Measurements from ENCODE around the gene ATP9A.
"Not testable (repeated sequence)": the region's sequence is repeated elsewhere in the genome, so short reads cannot be mapped to it uniquely, and the experiment has no call there.

ATP9A gene

GRCh38 chr20:51799401-51799860 lies 31.2 kb upstream of the ATP9A start:
- Histone ChIP-seq H3K27me3 (peaks cover 0 to 12% (median 0%) of the 10 kb centered on the region in 11 experiments; a peak in 1 of 22 replicates), H3K9me3 (replicated peaks in 1 of 11) (no peaks in the 10 kb centered on the region), H3K9ac (no peak overlapping the region; a peak in 1 of 22 replicates), H3K4me2 (peak overlapping the region; percentile 82 to 99 (median 95)), H3K4me1 (peaks cover 11 to 49% (median 28%) of the 10 kb centered on the region in 10 experiments), H4K20me1 (no peaks in the 10 kb centered on the region), H3K4me3 (peak overlapping the region in 5 of 10 experiments; percentile 68 to 82 (median 78); a peak in 7 of 20 replicates), H3K27ac (peak overlapping the region in 2 of 11 experiments; percentile 7 to 36; a peak in 3 of 22 replicates), H3K36me3 (no peaks in the 10 kb centered on the region)
- TF ChIP-seq Cebpa-rat (IDR thresholded peaks at IDR 0.05): no peak

GRCh38 chr20:51797357-51798025 lies 29.3 kb upstream of the ATP9A start:
- Histone ChIP-seq H3K4me3 (no peak overlapping the region), H4K20me1 (no peaks in the 10 kb centered on the region), H3K27ac (no peak overlapping the region), H3K4me1 (peaks cover 11 to 45% (median 27%) of the 10 kb centered on the region in 10 experiments), H3K4me2 (no peak overlapping the region), H3K9ac (no peak overlapping the region), H3K36me3 (no peaks in the 10 kb centered on the region; a peak in 1 of 22 replicates), H3K27me3 (peaks cover 0 to 12% (median 0%) of the 10 kb centered on the region in 11 experiments; a peak in 1 of 22 replicates), H3K9me3 (replicated peaks in 1 of 11) (no peaks in the 10 kb centered on the region)
- no peak for TF ChIP-seq Cebpa-rat (IDR thresholded peaks at IDR 0.05)

DNA sequence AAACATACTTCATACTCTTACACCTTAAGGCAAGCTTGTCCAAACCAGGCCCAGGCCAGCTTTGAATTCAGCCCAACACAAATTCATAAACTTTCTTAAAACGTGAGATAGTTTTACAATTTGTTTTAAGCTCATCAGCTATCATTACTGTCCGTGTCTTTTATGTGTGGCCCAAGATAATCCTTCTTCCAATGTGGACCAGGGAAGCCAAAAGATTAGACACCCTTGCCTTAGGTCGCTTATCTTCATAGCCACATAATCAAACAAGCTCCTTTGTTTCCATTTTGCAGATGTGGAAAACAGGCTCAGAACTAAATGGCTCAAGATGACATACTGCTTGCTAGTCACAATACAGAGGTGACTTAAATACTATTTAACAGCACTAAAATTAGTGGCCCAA lies 28.1 kb upstream of the ATP9A start:
- no peak overlapping the region for H3K9ac ChIP-seq

GRCh38 chr20:51792960-51793359 lies 24.8 kb upstream of the ATP9A start:
- H3K4me2 ChIP-seq: peak overlapping the region in 1 of 11 experiments; percentile 8; a peak in 1 of 22 replicates
- H3K4me1 ChIP-seq: peaks cover 0 to 15% (median 4%) of the 10 kb centered on the region in 10 experiments; a peak in 4 of 20 replicates
- H4K20me1 ChIP-seq: no peaks in the 10 kb centered on the region
- H3K36me3 ChIP-seq: peaks cover 6 to 42% (median 32%) of the 10 kb centered on the region in 11 experiments; a peak in 20 of 22 replicates
- TF ChIP-seq Cebpa-rat (IDR thresholded peaks at IDR 0.05): peak; percentile 68 to 96 (median 84); a peak in 21 of 22 replicates
- H3K9me3 ChIP-seq (replicated peaks in 1 of 11): peaks cover 0 to 21% (median 11%) of the 10 kb centered on the region in 11 experiments; a peak in 9 of 22 replicates
- H3K27me3 ChIP-seq: no peaks in the 10 kb centered on the region
- no peak overlapping the region for H3K4me3 ChIP-seq
- no peak overlapping the region for H3K27ac ChIP-seq
- H3K9ac ChIP-seq: no peak overlapping the region

More for the DNA sequence above, 28.1 kb upstream of the ATP9A start:
- no peak overlapping the region for H3K4me2 ChIP-seq
- H3K4me3 ChIP-seq: no peak overlapping the region
- H3K27me3 ChIP-seq: peaks cover 0 to 8% (median 0%) of the 10 kb centered on the region in 11 experiments; a peak in 1 of 22 replicates
- no peak overlapping the region for H3K27ac ChIP-seq
- TF ChIP-seq Cebpa-rat (IDR thresholded peaks at IDR 0.05): no peak
- H4K20me1 ChIP-seq: no peaks in the 10 kb centered on the region
- H3K9me3 ChIP-seq (replicated peaks in 1 of 11): peaks cover 0 to 6% (median 0%) of the 10 kb centered on the region in 11 experiments; a peak in 3 of 22 replicates
- peaks cover 11 to 40% (median 20%) of the 10 kb centered on the region in 10 experiments for H3K4me1 ChIP-seq
- peaks cover 0 to 11% (median 8%) of the 10 kb centered on the region in 11 experiments; a peak in 16 of 22 replicates for H3K36me3 ChIP-seq

DNA sequence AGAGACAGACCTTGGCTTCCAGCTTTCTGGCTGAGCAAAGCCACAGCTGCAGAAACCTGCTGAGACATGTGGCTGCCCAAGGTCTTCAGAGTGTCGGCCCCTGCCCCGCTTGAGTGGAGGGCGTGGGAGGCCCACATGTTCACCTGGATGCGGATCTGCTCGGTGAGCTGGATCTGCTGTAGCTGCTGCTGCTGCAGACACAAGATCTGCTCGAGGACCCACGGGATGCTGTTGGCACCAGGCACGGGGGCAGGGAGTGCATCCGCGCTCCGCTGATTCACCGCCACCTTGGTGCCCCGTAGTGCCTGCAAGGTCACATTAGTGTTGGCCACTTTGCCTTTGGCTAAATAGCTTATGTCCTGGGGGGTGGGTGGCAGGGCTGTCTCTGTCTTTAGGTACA lies 23.4 kb upstream of the ATP9A start:
- no peak overlapping the region for H3K27ac ChIP-seq
- no peak overlapping the region for H3K9ac ChIP-seq
- no peak for TF ChIP-seq Cebpa-rat (IDR thresholded peaks at IDR 0.05)
- peak overlapping the region in 2 of 11 experiments; percentile 7 to 36; a peak in 3 of 22 replicates for H3K4me2 ChIP-seq
- no peaks in the 10 kb centered on the region for H4K20me1 ChIP-seq
- H3K9me3 ChIP-seq (replicated peaks in 1 of 11): peaks cover 0 to 21% (median 11%) of the 10 kb centered on the region in 11 experiments; a peak in 9 of 22 replicates
- no peaks in the 10 kb centered on the region for H3K27me3 ChIP-seq
- H3K4me1 ChIP-seq: peaks cover 0 to 15% (median 4%) of the 10 kb centered on the region in 10 experiments; a peak in 4 of 20 replicates
- no peak overlapping the region for H3K4me3 ChIP-seq
- H3K36me3 ChIP-seq: peaks cover 6 to 54% (median 39%) of the 10 kb centered on the region in 11 experiments; a peak in 20 of 22 replicates

DNA sequence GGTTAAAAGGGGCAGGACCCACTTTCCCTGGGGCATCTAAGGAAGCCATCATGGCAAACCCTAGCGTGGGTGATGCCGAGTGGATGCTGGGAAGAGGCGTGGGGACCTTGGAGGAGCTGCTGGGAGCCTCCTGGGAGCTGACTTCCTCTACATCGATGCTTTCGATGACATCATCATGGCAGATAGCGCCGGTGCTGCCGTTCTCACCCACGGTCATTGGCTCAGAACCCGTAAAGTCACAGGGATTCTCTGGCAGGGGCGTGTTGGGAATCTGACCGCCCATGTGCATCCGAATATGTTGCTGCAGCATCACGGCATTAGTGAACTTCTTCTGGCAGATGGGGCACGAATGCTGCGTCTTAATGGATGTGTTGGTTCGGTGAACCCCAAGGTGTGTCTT lies 22.1 kb upstream of the ATP9A start:
- peaks cover 0 to 13% (median 4%) of the 10 kb centered on the region in 10 experiments; a peak in 4 of 20 replicates for H3K4me1 ChIP-seq
- H3K9ac ChIP-seq: no peak overlapping the region
- H3K27ac ChIP-seq: no peak overlapping the region
- H3K4me3 ChIP-seq: no peak overlapping the region
- H3K9me3 ChIP-seq (replicated peaks in 1 of 11): peaks cover 0 to 21% (median 11%) of the 10 kb centered on the region in 11 experiments; a peak in 9 of 22 replicates
- no peak overlapping the region for H3K4me2 ChIP-seq
- H3K27me3 ChIP-seq: no peaks in the 10 kb centered on the region
- peaks cover 6 to 67% (median 42%) of the 10 kb centered on the region in 11 experiments; a peak in 20 of 22 replicates for H3K36me3 ChIP-seq
- no peak for TF ChIP-seq Cebpa-rat (IDR thresholded peaks at IDR 0.05)
- H4K20me1 ChIP-seq: no peaks in the 10 kb centered on the region

DNA sequence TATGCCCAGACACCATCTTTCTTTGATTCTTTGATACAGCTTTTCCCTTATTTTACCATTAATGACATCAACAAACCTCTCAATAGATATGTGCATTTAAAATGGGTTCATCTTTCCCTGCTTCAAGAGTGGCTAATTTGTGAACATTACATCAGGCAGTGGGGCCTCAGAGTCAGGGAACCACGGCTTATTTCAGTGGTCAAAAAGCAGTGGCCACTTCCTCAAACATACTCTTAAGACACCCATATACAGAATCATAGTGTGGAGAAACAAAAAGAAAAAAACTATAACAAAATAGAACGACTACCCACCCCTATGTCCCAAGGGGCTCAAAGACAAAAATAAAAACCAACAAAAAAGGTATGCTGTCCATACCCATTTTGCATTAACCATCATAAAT lies 21.2 kb upstream of the ATP9A start:
- no peaks in the 10 kb centered on the region for H4K20me1 ChIP-seq
- H3K27ac ChIP-seq: no peak overlapping the region
- no peak overlapping the region for H3K4me3 ChIP-seq
- peaks cover 6 to 71% (median 46%) of the 10 kb centered on the region in 11 experiments; a peak in 21 of 22 replicates for H3K36me3 ChIP-seq
- TF ChIP-seq Cebpa-rat (IDR thresholded peaks at IDR 0.05): no peak
- H3K9ac ChIP-seq: no peak overlapping the region
- no peaks in the 10 kb centered on the region for H3K27me3 ChIP-seq
- H3K9me3 ChIP-seq (replicated peaks in 1 of 11): peaks cover 0 to 21% (median 11%) of the 10 kb centered on the region in 11 experiments; a peak in 9 of 22 replicates
- peaks cover 0 to 6% (median 4%) of the 10 kb centered on the region in 10 experiments; a peak in 4 of 20 replicates for H3K4me1 ChIP-seq
- H3K4me2 ChIP-seq: no peak overlapping the region; a peak in 1 of 22 replicates

DNA sequence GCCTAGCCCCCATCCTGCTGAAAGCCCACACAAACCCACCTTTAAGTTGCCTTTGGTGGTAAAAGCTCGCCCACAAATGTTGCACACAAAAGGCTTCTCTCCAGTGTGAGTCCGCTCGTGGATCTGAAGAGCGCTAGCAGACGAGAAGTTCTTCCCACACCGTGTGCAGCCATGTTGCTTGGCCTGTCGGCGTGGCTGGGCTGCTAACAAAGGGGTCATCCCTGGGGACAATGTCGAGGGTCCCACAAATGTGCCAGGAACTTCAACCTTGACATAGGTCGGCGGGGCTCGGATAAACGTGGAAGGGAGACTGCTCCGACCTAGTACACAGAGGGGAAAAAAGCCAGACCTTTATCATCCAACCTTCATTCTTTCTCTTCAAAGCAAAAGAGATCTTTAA lies 20.6 kb upstream of the ATP9A start:
- Histone ChIP-seq H3K27me3 (no peaks in the 10 kb centered on the region), H3K4me3 (no peak overlapping the region), H3K36me3 (peaks cover 12 to 77% (median 52%) of the 10 kb centered on the region in 11 experiments), H3K27ac (no peak overlapping the region), H4K20me1 (no peaks in the 10 kb centered on the region), H3K9ac (no peak overlapping the region), H3K4me1 (peaks cover 0 to 6% (median 4%) of the 10 kb centered on the region in 10 experiments; a peak in 4 of 20 replicates), H3K4me2 (no peak overlapping the region), H3K9me3 (replicated peaks in 1 of 11) (peaks cover 0 to 21% (median 11%) of the 10 kb centered on the region in 11 experiments; a peak in 9 of 22 replicates)
- no peak for TF ChIP-seq Cebpa-rat (IDR thresholded peaks at IDR 0.05)

GRCh38 chr20:51784299-51784698 lies 16.1 kb upstream of the ATP9A start:
- H3K36me3 ChIP-seq: peaks cover 7 to 77% (median 39%) of the 10 kb centered on the region in 11 experiments; a peak in 19 of 22 replicates
- H3K9me3 ChIP-seq (replicated peaks in 1 of 11): peaks cover 9 to 18% (median 14%) of the 10 kb centered on the region in 11 experiments
- H3K9ac ChIP-seq: no peak overlapping the region
- H3K4me3 ChIP-seq: no peak overlapping the region
- H3K4me1 ChIP-seq: 0 out of 20 replicates have a peak, but pooled peaks cover 0 to 1% (median 0%) of the 10 kb centered on the region in 10 experiments
- TF ChIP-seq Cebpa-rat (IDR thresholded peaks at IDR 0.05): no peak
- no peaks in the 10 kb centered on the region for H4K20me1 ChIP-seq
- H3K27ac ChIP-seq: no peak overlapping the region
- no peak overlapping the region for H3K4me2 ChIP-seq
- H3K27me3 ChIP-seq: no peaks in the 10 kb centered on the region

DNA sequence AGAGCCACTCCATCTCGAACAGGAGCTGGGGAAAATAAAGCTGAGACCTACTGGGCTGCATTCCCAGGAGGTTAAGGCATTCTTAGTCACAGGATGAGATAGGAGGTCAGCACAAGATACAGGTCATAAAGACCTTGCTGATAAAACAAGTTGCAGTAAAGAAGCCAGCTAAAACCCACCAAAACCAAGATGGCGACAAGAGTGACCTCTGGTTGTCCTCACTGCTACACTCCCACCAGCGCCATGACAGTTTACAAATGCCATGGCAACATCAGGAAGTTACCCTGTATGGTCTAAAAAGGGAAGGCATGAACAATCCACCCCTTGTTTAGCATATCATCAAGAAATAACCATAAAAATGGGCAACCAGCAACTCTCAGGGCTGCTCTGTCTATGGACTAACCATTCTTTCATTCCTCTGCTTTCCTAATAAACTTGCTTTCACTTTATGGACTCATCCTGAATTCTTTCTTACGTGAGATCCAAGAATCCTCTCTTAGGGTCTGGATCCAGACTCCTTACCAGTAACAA lies 10.1 kb upstream of the ATP9A start:
- Histone ChIP-seq H3K4me1 (peaks cover 0 to 13% (median 3%) of the 10 kb centered on the region in 10 experiments; a peak in 10 of 20 replicates), H3K9me3 (replicated peaks in 1 of 11) (peaks cover 23 to 37% (median 32%) of the 10 kb centered on the region in 11 experiments), H3K36me3 (peaks cover 0 to 29% (median 6%) of the 10 kb centered on the region in 11 experiments; a peak in 11 of 22 replicates)
- H4K20me1 ChIP-seq, H3K4me3 ChIP-seq, H3K27ac ChIP-seq, H3K27me3 ChIP-seq, H3K9ac ChIP-seq, H3K4me2 ChIP-seq: not testable (repeated sequence)
